SK-N-SH (cell line): ENCODE measurements around the gene DNAJC1. TPM values are rescaled to one million over a fixed set of nuclear protein-coding genes. Genes with fewer than 3 reads are reported as not detected.

Source experiments
- CTCF ChIA-PET: fragments of 300-600, 350-600 bp; formaldehyde crosslinking; extraction: SDS; loops from one replicate; lab custom pipeline; 2021; lab: Yijun Ruan, JAX
- POLR2A ChIA-PET: fragments of 350-600 bp; sonication (Branson Sonifier 250); formaldehyde crosslinking; extraction: SDS; loops from one replicate; lab custom pipeline; 2020; ENCODE audit warnings: antibody characterized with exemption, inconsistent platforms; lab: Yijun Ruan, JAX
- DNase-seq: peaks from one replicate; pipeline ENCODE4 v3.0.0; 2012
- H2AFZ ChIP-seq: fragments of 200-600 bp; sonication (generic); 2 replicates; pipeline ENCODE4 v1.8.1; 2016; ENCODE audit warnings: antibody characterized with exemption, mild to moderate bottlenecking, low read depth
- H3F3A ChIP-seq: fragments of 200-600 bp; sonication (generic); replicated peaks from 2 replicates; pipeline ENCODE3; 2016; ENCODE audit warnings: antibody characterized with exemption, mild to moderate bottlenecking; ENCODE audit not compliant: insufficient read depth
- H3K27ac ChIP-seq, 2 experiments: fragments of 200-500 bp in 1 of 2; fragments of 200-600 bp in 1 of 2; sonication (Bioruptor generic) in 1 of 2; sonication (generic), shearing (Covaris generic) in 1 of 2; 2 replicates each; pipeline versions ENCODE4 v1.5.1 to v1.6.1; 2014 to 2016; ENCODE audit warnings: low read depth in 2 of 2, inconsistent platforms in 1 of 2, low read length in 1 of 2, mild to moderate bottlenecking in 1 of 2, mixed read lengths in 1 of 2
- H3K27me3 ChIP-seq: fragments of 200-600 bp; sonication (generic), shearing (Covaris generic); 2 replicates; pipeline ENCODE4 v1.6.1; 2016; ENCODE audit warnings: mixed run types; ENCODE audit not compliant: insufficient read depth
- H3K36me3 ChIP-seq, 2 experiments: fragments of 200-500 bp in 1 of 2; fragments of 200-600 bp in 1 of 2; sonication (Bioruptor generic) in 1 of 2; sonication (generic) in 1 of 2; replicated peaks in 1 of 2; 2 replicates each; pipeline versions ENCODE3 to v1.5.1; 2014 to 2016; ENCODE audit warnings: low read length in 1 of 2, mild to moderate bottlenecking in 1 of 2; ENCODE audit not compliant: insufficient read depth in 2 of 2, control insufficient read depth in 1 of 2
- H3K4me1 ChIP-seq, 2 experiments: fragments of 200-500 bp in 1 of 2; fragments of 200-600 bp in 1 of 2; sonication (Bioruptor generic) in 1 of 2; sonication (generic), shearing (Covaris generic) in 1 of 2; 2 replicates each; pipeline versions ENCODE4 v1.5.1 to v1.6.1; 2014 to 2016; ENCODE audit warnings: low read depth in 1 of 2, low read length in 1 of 2, mixed run types in 1 of 2; ENCODE audit not compliant: insufficient read depth in 2 of 2, control insufficient read depth in 1 of 2
- H3K4me2 ChIP-seq: fragments of 200-600 bp; sonication (generic), shearing (Covaris generic); 2 replicates; pipeline ENCODE4 v1.6.1; 2017; ENCODE audit warnings: mixed run types
- H3K4me3 ChIP-seq, 2 experiments: fragments of 200-500 bp in 1 of 2; fragments of 200-600 bp in 1 of 2; sonication (Bioruptor generic) in 1 of 2; sonication (generic), shearing (Covaris generic) in 1 of 2; 2 replicates each; pipeline versions ENCODE4 v1.5.1 to v1.8.1; 2014 to 2016; ENCODE audit warnings: low read depth in 2 of 2, inconsistent platforms in 1 of 2, low read length in 1 of 2, mild to moderate bottlenecking in 1 of 2, mixed read lengths in 1 of 2, moderate library complexity in 1 of 2
- H3K79me2 ChIP-seq: fragments of 200-600 bp; sonication (generic); 2 replicates; pipeline ENCODE4 v1.8.1; 2017; ENCODE audit warnings: mild to moderate bottlenecking; ENCODE audit not compliant: insufficient read depth
- H3K9ac ChIP-seq: fragments of 200-600 bp; sonication (generic); 2 replicates; pipeline ENCODE4 v1.6.1; 2017; ENCODE audit warnings: mixed run types
- H3K9me2 ChIP-seq: fragments of 200-600 bp; sonication (generic); 2 replicates; pipeline ENCODE4 v1.6.1; 2017; ENCODE audit warnings: mixed run types
- H3K9me3 ChIP-seq: fragments of 200-600 bp; sonication (generic); 2 replicates; pipeline ENCODE4 v1.6.1; 2017; ENCODE audit warnings: mixed run types, mild to moderate bottlenecking, moderate library complexity
- H4K20me1 ChIP-seq: fragments of 200-600 bp; sonication (generic); 2 replicates; pipeline ENCODE4 v1.6.1; 2017; ENCODE audit warnings: mild to moderate bottlenecking, mixed run types; ENCODE audit not compliant: insufficient read depth
- CTCF ChIP-seq: fragments of 200-600 bp; sonication (generic); IDR thresholded peaks from 2 replicates; pipeline ENCODE4 v1.6.1; 2017; ENCODE audit warnings: antibody characterized with exemption, mild to moderate bottlenecking, moderate library complexity
- EZH2phosphoT487 ChIP-seq: fragments of 200-600 bp; sonication (generic); IDR thresholded peaks from 2 replicates; pipeline ENCODE4 v1.6.1; 2017; ENCODE audit warnings: low read depth, mixed run types, mild to moderate bottlenecking, antibody characterized with exemption, moderate library complexity, borderline replicate concordance
- FOXJ3 ChIP-seq: sonication (generic); formaldehyde crosslinking; IDR thresholded peaks from 2 replicates; pipeline ENCODE4 v1.5.1; 2020; ENCODE audit warnings: mild to moderate bottlenecking, missing genetic modification reagents
- GABPA ChIP-seq: IDR thresholded peaks from 2 replicates; pipeline ENCODE4 v1.4.0; 2012; ENCODE audit warnings: low read depth, mild to moderate bottlenecking
- NRF1 ChIP-seq: IDR thresholded peaks from 2 replicates; pipeline ENCODE4 v1.6.1; 2012; ENCODE audit warnings: low read depth, mild to moderate bottlenecking, low read length
- RFX5 ChIP-seq: IDR thresholded peaks from 2 replicates; pipeline ENCODE4 v1.6.1; 2012; ENCODE audit warnings: mild to moderate bottlenecking, improper control_type of control experiment, low read length
- SIN3A ChIP-seq: IDR thresholded peaks from 2 replicates; pipeline ENCODE4 v1.6.1; 2012; ENCODE audit warnings: low read depth, mild to moderate bottlenecking, low read length, moderate library complexity, borderline replicate concordance
- TEAD4 ChIP-seq: IDR thresholded peaks from 2 replicates; pipeline ENCODE4 v1.4.0; 2012; ENCODE audit warnings: mild to moderate bottlenecking, borderline replicate concordance; ENCODE audit not compliant: insufficient read depth
- ZBTB33 ChIP-seq: IDR thresholded peaks from 2 replicates; pipeline ENCODE4 v1.4.0; 2012; ENCODE audit warnings: low read depth, borderline replicate concordance
- WGBS: methylation state at CpG from one replicate; pipeline ENCODE4 v1.1.6; 2017; ENCODE audit warnings: low lambda C conversion rate; 5-methylcytosine and 5-hydroxymethylcytosine counted together
- polyA plus RNA-seq, 3 experiments: library from polyadenylated mRNA; depleted of rRNA; stranded (reverse); fragments of >200 nt; gene quantifications; 2 replicates each; pipeline ENCODE4 v1.2.3, GENCODE V29; 2012
- TF ChIP-seq, protein P1 (sequence below): IDR thresholded peaks from 2 replicates; pipeline ENCODE4 v1.6.1; 2012; ENCODE audit warnings: mild to moderate bottlenecking, low read depth, low read length, moderate library complexity
- TF ChIP-seq, protein P2 (sequence below): IDR thresholded peaks from 2 replicates; pipeline ENCODE4 v1.4.0; 2012; ENCODE audit warnings: low read depth, borderline replicate concordance
- TF ChIP-seq, protein P3 (sequence below): IDR thresholded peaks from 2 replicates; pipeline ENCODE4 v1.4.0; 2012; ENCODE audit warnings: low read depth

The DNAJC1 gene
- polyA plus RNA-seq, 1 of the 3 experiments (the other 2 are of a cell fraction), result 9.3 TPM

GRCh38 chr10:21924511-21924910, 79.0 kb downstream of the DNAJC1 start:
- H3K36me3 ChIP-seq, result peaks cover 0 to 4% of the 10 kb centered on the region in 2 experiments
- TF ChIP-seq EZH2phosphoT487, result no peak
- no peak for TF ChIP-seq ZBTB33
- TF ChIP-seq TEAD4, result no peak
- no peak for TF ChIP-seq GABPA
- TF ChIP-seq, protein P1, sequence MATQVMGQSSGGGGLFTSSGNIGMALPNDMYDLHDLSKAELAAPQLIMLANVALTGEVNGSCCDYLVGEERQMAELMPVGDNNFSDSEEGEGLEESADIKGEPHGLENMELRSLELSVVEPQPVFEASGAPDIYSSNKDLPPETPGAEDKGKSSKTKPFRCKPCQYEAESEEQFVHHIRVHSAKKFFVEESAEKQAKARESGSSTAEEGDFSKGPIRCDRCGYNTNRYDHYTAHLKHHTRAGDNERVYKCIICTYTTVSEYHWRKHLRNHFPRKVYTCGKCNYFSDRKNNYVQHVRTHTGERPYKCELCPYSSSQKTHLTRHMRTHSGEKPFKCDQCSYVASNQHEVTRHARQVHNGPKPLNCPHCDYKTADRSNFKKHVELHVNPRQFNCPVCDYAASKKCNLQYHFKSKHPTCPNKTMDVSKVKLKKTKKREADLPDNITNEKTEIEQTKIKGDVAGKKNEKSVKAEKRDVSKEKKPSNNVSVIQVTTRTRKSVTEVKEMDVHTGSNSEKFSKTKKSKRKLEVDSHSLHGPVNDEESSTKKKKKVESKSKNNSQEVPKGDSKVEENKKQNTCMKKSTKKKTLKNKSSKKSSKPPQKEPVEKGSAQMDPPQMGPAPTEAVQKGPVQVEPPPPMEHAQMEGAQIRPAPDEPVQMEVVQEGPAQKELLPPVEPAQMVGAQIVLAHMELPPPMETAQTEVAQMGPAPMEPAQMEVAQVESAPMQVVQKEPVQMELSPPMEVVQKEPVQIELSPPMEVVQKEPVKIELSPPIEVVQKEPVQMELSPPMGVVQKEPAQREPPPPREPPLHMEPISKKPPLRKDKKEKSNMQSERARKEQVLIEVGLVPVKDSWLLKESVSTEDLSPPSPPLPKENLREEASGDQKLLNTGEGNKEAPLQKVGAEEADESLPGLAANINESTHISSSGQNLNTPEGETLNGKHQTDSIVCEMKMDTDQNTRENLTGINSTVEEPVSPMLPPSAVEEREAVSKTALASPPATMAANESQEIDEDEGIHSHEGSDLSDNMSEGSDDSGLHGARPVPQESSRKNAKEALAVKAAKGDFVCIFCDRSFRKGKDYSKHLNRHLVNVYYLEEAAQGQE, result no peak
- TF ChIP-seq, protein P2, sequence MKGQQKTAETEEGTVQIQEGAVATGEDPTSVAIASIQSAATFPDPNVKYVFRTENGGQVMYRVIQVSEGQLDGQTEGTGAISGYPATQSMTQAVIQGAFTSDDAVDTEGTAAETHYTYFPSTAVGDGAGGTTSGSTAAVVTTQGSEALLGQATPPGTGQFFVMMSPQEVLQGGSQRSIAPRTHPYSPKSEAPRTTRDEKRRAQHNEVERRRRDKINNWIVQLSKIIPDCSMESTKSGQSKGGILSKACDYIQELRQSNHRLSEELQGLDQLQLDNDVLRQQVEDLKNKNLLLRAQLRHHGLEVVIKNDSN, result no peak
- no peaks in the 10 kb centered on the region for H3F3A ChIP-seq
- no peak overlapping the region for H3K27ac ChIP-seq
- H2AFZ ChIP-seq, result no peak overlapping the region
- H3K27me3 ChIP-seq, result no peaks in the 10 kb centered on the region
- peaks cover 3 to 29% of the 10 kb centered on the region in 2 experiments; a peak in 3 of 4 replicates for H3K4me1 ChIP-seq
- H3K4me3 ChIP-seq, result no peak overlapping the region
- no peak for DNase-seq
- no peaks in the 10 kb centered on the region for H3K9me2 ChIP-seq
- H3K79me2 ChIP-seq, result no peaks in the 10 kb centered on the region
- H3K9ac ChIP-seq, result no peak overlapping the region
- ChIA-PET POLR2A (no interaction called here), CTCF (no interaction called here)
- no peaks in the 10 kb centered on the region for H4K20me1 ChIP-seq
- no peaks in the 10 kb centered on the region for H3K9me3 ChIP-seq
- no peak overlapping the region for H3K4me2 ChIP-seq

- Histone ChIP-seq H4K20me1 (no peaks in the 10 kb centered on the region), H3K79me2 (no peaks in the 10 kb centered on the region), H3K4me2 (no peak overlapping the region), H3K4me1 (no peaks in the 10 kb centered on the region; a peak in 1 of 4 replicates), H2AFZ (no peak overlapping the region), H3K36me3 (peaks cover 0 to 4% of the 10 kb centered on the region in 2 experiments), H3K27ac (no peak overlapping the region), H3K27me3 (no peaks in the 10 kb centered on the region), H3K4me3 (no peak overlapping the region), H3K9ac (no peak overlapping the region), H3F3A (peaks cover 3% of the 10 kb centered on the region), H3K9me3 (no peaks in the 10 kb centered on the region), H3K9me2 (no peaks in the 10 kb centered on the region)
- ChIA-PET POLR2A (no interaction called here), CTCF (no interaction called here)
- 96% methylated on average over 3 of the region's 3 CpGs for WGBS
- no peak for DNase-seq
- TF ChIP-seq SIN3A (no peak), NRF1 (no peak), FOXJ3 (CRISPR knock-in tag) (no peak), CTCF (no peak), RFX5 (no peak), ZBTB33 (no peak)
- TF ChIP-seq, protein P3, sequence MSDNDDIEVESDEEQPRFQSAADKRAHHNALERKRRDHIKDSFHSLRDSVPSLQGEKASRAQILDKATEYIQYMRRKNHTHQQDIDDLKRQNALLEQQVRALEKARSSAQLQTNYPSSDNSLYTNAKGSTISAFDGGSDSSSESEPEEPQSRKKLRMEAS, result no peak
Measured at GRCh38 chr10:21920633-21921032, 82.9 kb downstream of the DNAJC1 start.
